HPDE6-E6E7 (cell line): ENCODE measurements around the gene KLHL5.
"Not testable (repeated sequence)": the region's sequence is repeated elsewhere in the genome, so short reads cannot be mapped to it uniquely, and the experiment has no call there.

Source experiments
- DNase-seq: peaks from one replicate; pipeline ENCODE4 v3.0.0; 2011; ENCODE audit warnings: missing footprints; ENCODE audit errors: extremely low spot score

KLHL5 gene

GRCh38 chr4:39102297-39102696 lies 40.3 kb downstream of the KLHL5 start:
- DNase-seq: no peak

- no peak for DNase-seq
Observed at GRCh38 chr4:39103291-39103690, 41.3 kb downstream of the KLHL5 start.

GRCh38 chr4:39104255-39104654 lies 42.2 kb downstream of the KLHL5 start:
- no peak for DNase-seq

- DNase-seq: no peak
Observed at GRCh38 chr4:39106011-39106410, 44.0 kb downstream of the KLHL5 start.

- DNase-seq: no peak
Observed at GRCh38 chr4:39114436-39114835, 52.4 kb downstream of the KLHL5 start.

- DNase-seq: no peak
Observed at GRCh38 chr4:39118034-39118658, 56.1 kb downstream of the KLHL5 start.

- DNase-seq: no peak
Observed at GRCh38 chr4:39120418-39120817, 58.4 kb downstream of the KLHL5 start.

GRCh38 chr4:39124885-39125599 lies 63.0 kb downstream of the KLHL5 start:
- no peak for DNase-seq

- DNase-seq: no peak
Observed at GRCh38 chr4:39125600-39125985, 63.6 kb downstream of the KLHL5 start.

GRCh38 chr4:39126256-39127095 lies 64.4 kb downstream of the KLHL5 start:
- DNase-seq: no peak

- DNase-seq: no peak
Observed at GRCh38 chr4:39133623-39134022, 71.6 kb downstream of the KLHL5 start.

- DNase-seq: no peak
Observed at GRCh38 chr4:39134683-39135306, 72.8 kb downstream of the KLHL5 start.

GRCh38 chr4:39138227-39138626 lies 76.2 kb downstream of the KLHL5 start:
- not testable (repeated sequence) for DNase-seq

GRCh38 chr4:39146211-39146610 lies 84.2 kb downstream of the KLHL5 start:
- no peak for DNase-seq

- no peak for DNase-seq
Observed at GRCh38 chr4:39154009-39154408, 92.0 kb downstream of the KLHL5 start.

GRCh38 chr4:39157520-39157919 lies 95.5 kb downstream of the KLHL5 start:
- DNase-seq: no peak

- no peak for DNase-seq
Observed at GRCh38 chr4:39166177-39166576, 104.1 kb downstream of the KLHL5 start.

GRCh38 chr4:39166669-39167068 lies 104.6 kb downstream of the KLHL5 start:
- DNase-seq: no peak

- no peak for DNase-seq
Observed at GRCh38 chr4:39169426-39169825, 107.4 kb downstream of the KLHL5 start.

GRCh38 chr4:39170301-39170700 lies 108.3 kb downstream of the KLHL5 start:
- DNase-seq: no peak
